DMS 273 (cell line): ENCODE measurements around the gene MSRB3.

ENCODE experiments used
- DNase-seq: peaks from one replicate; lab custom pipeline; 2025; ENCODE audit not compliant: unreplicated experiment; lab: John Stamatoyannopoulos, UW

The MSRB3 gene

GRCh38 chr12:65324551-65324950 lies 46.1 kb downstream of the MSRB3 start:
- no peak for DNase-seq

DNA sequence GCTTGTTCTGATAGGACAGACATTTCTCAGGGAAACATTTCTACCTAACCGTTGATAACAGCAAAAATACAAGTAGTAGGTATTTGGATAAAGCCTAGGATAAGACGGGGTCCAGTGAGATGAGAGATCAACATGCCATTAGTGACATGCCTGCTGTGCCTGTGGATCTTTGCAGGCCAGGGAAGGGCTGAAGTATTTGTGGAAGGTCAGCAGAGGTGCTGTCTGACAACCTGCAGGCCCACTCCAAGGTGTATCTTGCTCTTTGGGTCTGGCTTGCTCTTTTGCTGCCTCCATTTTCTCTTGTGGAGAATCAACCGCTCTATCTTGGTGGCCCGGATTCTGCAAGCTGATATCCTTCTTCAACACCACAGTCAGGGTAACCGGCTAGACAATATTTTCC lies 46.7 kb downstream of the MSRB3 start:
- DNase-seq, result no peak

- DNase-seq, result no peak
Measured at GRCh38 chr12:65326616-65327015, 48.1 kb downstream of the MSRB3 start.

GRCh38 chr12:65327207-65328076 lies 49.0 kb downstream of the MSRB3 start:
- no peak for DNase-seq

DNA sequence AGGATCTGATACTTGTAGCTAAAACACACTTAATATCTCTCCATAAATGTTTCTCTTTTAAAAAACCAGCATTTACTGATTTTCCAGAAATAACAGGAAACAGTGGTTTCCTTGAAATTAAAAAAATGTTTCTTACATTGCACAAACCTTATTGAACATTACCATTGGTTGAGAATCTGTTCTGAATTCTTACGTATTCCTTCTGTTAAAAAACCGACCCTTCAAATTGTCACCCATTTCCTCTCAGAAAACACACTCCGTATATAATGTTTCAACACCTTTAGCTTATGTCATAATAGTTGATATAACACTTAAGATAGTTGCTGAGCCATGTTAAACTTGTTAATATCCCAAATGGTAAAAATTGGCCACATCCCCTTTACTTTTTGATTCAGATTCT lies 51.2 kb downstream of the MSRB3 start:
- no peak for DNase-seq

DNA sequence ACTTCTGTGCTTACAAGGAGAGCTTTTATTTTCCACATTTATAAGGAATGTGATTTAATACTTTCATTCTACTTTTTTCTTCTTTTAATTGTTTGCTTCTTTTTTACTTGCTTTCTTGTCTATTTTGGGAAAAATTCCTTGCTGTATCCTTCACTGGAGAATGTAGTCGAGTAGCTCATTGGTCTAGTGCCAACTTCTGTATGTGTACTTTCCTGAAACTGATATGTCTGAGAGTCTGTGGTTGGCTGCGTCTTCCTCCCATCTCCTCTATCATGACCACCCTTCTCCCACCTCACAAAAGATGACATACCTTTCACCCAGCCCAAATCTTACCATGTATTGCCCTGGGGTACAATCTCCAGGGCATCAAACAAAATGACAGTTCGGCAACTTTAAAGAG lies 51.8 kb downstream of the MSRB3 start:
- no peak for DNase-seq

GRCh38 chr12:65331456-65331855 lies 53.0 kb downstream of the MSRB3 start:
- DNase-seq, result no peak

DNA sequence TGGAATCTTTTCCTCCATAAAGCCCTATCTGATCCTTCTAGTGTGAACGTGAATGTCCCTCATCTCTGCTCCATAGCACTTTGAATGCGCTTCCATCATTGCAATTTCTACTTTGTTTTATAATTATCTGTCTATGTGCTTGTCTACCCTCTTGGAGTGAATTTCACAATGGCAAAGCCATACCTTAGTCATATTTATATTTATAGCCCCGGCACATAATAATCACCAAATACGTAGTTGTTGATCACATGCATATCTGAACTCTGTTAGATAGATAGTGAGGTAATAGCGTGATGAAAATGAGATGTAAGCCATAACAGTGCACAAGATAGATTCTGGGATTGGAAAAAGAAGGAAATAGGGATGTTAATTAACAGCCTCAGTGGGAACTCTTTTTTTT lies 55.2 kb downstream of the MSRB3 start:
- DNase-seq, result no peak

GRCh38 chr12:65334521-65334920 lies 56.0 kb downstream of the MSRB3 start:
- DNase-seq, result no peak

DNA sequence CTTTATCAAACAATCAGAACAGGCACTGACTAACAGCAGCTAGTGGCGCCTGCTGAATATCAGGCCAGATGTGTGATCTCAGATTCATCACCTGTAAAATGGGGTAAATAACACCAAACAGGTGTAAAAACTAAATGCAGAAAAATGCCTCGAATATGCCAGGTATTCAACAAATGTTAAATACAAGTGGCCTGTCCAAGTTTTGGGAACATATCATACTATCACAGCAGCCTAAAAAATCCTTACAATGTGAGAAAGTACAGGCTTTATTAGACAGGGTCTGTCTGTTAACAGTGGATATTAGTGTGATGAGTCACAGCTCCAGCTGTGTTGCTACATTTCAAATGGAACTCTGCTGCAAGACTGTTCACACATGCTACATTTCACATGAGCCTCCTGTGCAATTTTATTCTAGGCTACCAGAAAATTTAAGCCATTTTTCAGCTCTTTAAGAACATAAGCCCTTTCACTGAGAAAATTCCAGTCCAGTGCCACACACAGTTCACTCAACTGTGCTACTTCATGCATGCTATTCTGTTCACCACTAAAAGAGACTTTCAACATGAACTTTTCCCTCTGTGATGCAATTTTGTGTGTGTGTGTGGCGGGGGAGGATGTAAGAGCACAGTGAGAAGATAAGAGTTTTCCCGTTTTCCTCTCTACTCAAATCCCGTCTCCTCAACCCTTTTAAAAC lies 56.7 kb downstream of the MSRB3 start:
- no peak for DNase-seq

DNA sequence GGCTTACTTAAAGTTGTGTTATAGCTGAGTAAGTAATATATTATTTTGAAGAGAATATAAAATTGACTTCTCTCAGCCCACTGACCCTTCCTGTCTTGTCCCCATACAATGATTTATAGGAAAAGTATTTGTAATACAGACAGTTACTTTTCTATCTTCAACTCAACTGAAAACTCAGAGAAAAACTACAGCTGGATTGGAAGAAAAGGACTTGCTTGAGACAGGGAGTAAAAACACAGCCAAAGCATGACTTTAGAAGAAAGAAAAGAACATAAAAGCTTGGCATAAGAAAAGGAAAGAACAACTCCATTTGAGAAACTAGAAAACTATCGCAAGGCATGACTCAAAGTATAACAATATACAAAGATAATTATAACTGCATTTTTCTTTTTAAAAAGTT lies 57.5 kb downstream of the MSRB3 start:
- DNase-seq, result no peak

GRCh38 chr12:65339161-65339560 lies 60.7 kb downstream of the MSRB3 start:
- no peak for DNase-seq

GRCh38 chr12:65343230-65343629 lies 64.7 kb downstream of the MSRB3 start:
- DNase-seq, result no peak

DNA sequence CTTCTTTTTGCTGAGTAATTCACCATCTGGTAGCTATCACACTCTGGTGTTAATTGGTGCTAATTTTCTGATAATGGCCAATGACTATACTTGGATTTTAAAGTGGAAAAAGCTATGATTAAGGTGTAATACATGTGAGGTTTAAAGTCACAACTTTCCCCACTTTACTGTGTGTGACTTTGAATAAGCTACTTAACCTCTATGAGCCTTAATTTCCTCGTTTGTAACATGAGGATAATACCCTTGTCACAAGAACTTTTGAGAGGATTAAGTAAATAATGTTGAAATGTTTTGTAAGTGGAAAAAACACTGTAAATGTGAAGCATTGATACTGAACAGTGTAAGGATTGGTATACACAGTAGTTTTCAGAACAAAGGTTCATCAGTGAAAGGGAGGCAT lies 65.3 kb downstream of the MSRB3 start:
- no peak for DNase-seq

DNA sequence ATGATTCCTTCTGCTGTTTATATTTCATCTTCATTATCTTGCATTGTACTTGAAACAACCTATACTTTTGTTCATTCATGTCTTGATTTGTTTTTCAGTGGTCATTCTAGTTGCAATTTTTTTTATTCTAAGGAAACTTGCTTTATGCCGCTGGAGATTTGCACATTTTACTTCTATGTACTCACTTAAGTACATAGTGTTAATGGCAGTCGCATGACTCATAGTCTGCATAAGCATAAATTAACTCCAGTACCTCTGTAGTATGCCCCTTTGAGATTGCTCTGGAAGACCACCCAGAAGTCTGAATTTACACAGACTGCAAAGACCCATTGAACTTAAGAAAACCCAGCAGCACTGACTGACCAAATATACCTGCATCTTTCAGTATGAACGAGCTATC lies 77.0 kb downstream of the MSRB3 start:
- DNase-seq, result no peak

- no peak for DNase-seq
Measured at GRCh38 chr12:65362234-65363031, 84.0 kb downstream of the MSRB3 start.

DNA sequence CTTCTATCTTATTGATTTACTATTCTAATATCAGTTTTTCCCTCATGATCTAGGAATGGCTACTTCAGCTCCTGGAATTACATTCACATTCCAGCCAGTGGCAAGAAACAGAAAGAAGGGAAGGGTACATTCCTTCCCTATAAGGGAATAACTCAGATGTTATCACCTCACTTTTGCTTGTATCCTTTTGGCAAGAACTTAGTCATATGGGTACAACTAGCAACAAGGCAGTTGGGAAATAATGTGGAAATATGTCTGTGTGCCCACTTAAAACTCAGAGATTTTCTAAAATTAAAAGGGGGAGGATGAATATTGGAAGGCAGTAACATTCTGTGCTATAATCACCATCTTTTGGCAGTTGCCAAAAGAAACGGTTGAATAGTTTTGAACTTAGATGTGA lies 85.6 kb downstream of the MSRB3 start:
- DNase-seq, result no peak

GRCh38 chr12:65367396-65367795 lies 88.9 kb downstream of the MSRB3 start:
- no peak for DNase-seq

DNA sequence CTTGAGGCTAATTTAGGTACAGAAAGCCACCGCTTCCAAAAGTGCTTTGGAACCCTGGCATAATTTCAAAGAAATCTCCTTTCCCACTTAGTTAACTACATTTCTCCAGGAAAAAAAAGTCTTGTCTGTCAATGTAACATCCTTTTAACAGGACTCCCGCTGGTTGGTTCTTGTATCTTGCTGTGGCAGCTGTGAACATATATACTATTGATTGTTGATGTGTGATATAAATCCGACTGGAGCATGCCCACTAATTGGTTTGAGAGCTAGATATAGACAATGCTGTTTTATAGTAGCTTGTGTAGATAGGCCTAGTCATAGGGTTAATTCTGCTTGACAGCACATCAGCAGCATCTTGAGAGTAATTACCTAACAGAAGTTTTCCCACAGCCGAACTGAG lies 89.6 kb downstream of the MSRB3 start:
- DNase-seq, result no peak

DNA sequence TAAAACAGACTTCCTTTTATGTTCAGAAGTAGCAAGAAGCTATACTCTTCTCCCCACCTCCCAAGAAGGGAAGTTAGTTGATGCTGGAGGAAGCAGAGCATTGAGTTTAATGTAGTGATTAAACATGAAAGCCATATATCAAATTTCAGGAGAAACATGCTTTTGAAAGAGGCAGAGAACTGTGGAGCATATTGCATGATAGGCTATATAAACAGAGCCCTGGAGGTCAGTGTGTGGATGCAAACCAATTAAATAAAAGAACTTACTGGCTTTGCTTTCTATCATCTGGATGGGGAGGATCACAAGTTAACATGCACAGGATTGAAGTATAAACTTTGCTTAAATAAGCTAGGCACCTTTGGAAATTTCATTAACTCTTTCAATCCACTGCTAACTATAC lies 94.1 kb downstream of the MSRB3 start:
- no peak for DNase-seq

DNA sequence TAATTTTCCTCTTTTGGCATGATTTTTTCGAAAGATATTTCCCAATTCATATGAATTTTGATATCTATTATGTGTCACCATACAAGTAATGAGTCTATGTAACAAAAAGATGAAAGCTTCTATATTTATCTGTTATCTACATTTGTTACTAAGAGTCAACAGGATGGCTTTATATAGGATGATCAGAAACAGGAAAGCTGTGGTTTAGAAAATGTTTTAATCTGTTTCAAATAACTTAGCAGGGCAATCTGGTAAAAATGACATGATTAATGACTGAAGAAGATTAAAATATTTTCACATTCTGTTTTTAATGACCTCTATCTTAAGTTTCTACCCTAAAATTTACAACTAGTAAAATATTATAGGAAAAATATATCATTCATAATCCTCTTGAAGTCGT lies 105.8 kb downstream of the MSRB3 start:
- DNase-seq, result no peak

GRCh38 chr12:65387396-65387795 lies 108.9 kb downstream of the MSRB3 start:
- no peak for DNase-seq
